Stimulated activated CD4-positive, alpha-beta T cell treated with anti-CD3 and anti-CD28 coated beads, Interleukin-1b, Interleukin-23, amount 100 ng/mL, for 24 hours (primary cell): Measurements from ENCODE around the gene HOXD13.

Experiments used
- DNase-seq, 4 experiments: peaks; one replicate each; pipeline ENCODE4 v3.0.0-alpha.2; 2020; ENCODE audit warnings: low read depth in 4 of 4, low spot score in 1 of 4

The HOXD13 gene

GRCh38 chr2:176080540-176081375 is 11.8 kb upstream of the HOXD13 start:
- no peak for DNase-seq

GRCh38 chr2:176081376-176081836 is 11.1 kb upstream of the HOXD13 start:
- no peak for DNase-seq

DNA sequence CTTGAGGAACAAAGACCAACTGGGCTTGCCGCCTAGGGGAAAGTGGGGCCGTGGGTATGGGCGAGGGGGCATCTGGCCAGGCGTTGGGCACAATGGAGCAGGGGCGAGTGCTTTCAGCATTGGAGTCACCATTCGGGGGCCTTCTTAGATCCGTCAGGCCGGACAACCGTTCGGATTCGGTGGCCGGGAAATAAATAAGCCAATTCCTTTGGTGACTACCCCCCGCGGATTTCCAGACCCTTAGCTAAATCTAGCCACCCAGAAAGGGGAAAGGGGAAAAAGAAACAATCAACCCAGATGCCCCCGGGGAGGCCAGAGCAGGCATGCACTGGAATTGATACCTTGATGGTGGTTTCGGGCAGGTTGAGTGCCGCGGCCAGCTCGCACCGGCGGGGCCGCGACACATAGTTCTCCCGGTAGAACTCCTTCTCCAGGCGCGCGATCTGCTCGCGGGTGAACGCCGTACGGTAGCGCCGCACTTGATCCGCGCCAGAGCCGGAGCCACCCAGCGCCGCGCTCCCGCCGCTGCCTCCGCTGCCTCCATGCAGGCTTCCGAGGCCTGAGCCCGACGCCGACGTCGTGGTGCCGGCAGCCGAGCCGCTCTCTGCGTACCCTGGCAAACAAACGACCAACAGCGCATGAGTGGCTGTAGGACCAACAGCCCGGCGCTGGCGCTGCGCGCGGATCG is 10.5 kb upstream of the HOXD13 start:
- no peak for DNase-seq

- no peak for DNase-seq
Measured at GRCh38 chr2:176082525-176082823, 10.0 kb upstream of the HOXD13 start.

DNA sequence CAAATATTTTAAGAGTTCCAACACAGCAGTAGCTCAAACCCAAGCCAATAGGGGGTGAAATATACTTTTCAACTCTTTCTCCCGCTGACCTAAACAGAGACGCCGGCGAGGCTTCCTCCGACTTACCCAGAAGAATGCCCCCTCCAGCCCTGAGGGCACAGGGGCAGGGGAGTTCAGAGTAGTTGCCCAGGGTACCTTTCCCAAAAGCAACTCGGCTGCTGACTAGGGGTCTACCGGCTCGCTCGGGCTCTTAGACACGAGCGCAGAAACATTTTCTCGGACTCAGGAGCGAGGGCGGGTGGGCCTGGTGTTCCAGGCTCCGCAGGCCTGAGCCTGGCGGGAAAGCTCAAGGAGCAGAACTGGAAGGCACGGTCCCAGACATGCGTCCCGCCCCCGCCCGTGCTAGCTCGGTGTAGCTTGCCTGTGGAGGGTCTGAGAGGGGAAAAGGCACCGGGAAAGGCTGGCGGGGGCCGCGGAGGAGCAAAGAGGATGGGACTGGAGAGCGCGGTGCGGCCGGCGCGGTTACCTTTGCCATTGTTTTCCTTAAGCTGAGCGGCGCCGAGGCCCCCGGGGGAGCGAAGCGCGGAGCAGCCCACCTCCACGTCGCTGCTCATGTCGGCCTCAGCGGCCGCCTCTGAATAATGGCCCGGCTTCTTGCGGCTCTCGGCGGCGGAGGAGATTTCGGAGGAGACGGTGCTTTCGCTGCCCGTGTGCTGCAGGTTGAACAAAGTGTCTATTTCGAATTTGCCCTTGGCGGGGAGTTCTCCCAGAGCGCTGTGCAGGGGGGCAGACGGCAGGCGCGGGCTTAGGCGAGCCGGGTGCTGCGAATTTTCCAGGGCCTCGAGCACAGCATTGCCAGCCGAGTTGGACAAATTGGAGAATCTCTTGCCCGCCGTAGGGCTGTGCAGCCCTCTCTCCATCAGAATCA is 9.4 kb upstream of the HOXD13 start:
- DNase-seq, result no peak

DNA sequence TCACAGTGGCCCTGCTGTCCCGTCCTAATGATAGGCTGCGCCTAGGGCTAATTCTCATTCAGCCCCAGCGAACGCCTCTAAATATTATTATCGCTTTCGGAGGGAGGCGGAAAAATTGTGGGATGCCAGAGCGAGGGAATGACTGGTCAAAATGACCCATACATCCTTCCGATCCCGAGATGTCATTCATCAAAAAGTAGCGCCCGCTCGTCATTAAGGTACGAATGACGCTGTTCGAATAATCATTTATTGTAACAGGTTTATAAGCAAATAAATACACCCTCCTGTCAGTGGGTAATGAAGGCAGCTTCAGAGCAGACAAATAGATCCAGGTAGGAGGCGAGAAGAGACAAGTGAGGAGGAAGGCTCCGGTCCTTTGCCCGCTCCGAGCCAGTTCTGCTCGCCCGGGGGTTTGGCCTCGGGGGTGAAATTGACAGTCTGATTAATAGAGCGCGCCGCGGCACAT is 8.7 kb upstream of the HOXD13 start, which contains the start of gene EVX2:
EVX2 (minus strand) TSS at position 167 of the 466 bp plus-strand sequence. CDS start 186 bp downstream, outside the sequence.
- no peak for DNase-seq

GRCh38 chr2:176084611-176085119 is 7.9 kb upstream of the HOXD13 start:
- DNase-seq, result no peak

DNA sequence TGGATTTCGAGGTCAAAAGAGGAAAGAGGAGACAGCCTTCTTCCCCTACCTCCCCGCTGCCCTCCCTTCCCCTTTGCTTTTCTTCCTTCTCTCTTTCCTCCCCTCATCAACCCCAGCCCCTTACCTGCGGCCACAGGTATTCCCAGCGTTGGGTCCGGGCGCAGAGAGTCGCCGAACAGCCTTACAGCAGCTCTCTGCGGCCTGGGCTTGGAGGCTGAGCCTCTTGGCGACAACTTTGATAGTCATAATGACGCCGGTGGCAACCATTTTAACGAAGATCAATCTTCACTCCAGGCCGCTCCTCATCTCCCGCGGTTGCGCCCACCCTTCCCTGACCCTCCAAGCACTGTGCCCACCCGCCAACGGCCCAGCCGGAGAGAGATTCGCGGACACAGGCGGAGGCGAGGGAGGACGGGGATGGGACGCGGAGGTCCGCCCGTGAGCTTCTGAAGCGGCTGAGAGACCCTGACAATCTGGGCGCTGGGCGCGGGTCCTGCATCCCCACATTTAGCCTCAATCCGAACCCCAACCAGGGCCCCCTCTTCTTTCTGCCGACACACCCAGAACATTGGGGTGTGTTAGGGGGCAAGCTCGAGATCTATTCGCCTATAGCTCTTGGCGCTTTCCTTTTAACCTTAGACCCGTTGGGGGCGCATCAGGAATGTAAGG is 7.3 kb upstream of the HOXD13 start:
- DNase-seq, result no peak

DNA sequence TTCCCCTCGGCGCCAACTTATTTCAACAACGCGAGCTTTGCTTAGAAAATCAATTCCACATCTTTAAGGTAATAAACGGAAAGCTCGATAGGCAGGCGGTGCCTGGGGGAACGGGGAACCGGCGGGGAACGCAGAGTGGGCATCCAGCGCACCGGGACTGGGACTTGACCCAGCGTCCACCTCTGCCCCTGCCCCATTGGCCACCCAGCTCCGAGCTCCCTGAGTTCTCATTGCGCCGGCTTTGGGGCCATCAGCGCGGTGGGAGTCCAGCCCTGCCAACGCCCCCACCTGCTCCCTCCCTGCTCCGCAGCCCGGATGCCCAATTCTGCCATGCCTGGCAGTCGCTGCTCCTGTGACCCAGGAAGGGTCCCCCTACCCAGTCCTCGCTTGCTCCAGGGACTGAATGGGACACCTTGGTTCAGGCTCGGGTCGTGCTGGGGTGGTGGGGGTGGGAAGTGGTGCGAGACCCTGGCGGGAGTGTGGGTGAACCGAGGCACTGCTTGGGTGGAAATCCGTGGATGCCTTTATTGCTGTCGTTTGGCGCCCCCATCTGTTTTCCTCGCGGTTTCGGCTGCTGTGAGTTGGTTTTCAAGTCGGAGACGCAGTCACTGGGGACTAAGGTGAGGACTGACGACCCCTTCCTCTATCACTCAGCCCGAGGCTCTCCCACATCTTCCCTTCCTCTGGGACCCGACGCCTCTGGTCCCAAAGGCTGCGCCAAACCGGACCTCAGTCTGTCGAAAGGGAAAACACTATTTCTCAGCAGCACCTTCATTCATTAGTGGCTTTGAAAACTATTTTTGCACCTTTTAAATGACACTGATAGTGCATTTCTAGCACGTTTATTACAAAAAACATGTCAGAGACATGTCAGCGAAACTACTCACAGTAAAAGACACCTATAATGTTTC is 6.4 kb upstream of the HOXD13 start:
- no peak for DNase-seq

- DNase-seq, result no peak
Measured at GRCh38 chr2:176087330-176088047, 5.0 kb upstream of the HOXD13 start.

GRCh38 chr2:176088048-176088936 is 4.2 kb upstream of the HOXD13 start:
- no peak for DNase-seq

DNA sequence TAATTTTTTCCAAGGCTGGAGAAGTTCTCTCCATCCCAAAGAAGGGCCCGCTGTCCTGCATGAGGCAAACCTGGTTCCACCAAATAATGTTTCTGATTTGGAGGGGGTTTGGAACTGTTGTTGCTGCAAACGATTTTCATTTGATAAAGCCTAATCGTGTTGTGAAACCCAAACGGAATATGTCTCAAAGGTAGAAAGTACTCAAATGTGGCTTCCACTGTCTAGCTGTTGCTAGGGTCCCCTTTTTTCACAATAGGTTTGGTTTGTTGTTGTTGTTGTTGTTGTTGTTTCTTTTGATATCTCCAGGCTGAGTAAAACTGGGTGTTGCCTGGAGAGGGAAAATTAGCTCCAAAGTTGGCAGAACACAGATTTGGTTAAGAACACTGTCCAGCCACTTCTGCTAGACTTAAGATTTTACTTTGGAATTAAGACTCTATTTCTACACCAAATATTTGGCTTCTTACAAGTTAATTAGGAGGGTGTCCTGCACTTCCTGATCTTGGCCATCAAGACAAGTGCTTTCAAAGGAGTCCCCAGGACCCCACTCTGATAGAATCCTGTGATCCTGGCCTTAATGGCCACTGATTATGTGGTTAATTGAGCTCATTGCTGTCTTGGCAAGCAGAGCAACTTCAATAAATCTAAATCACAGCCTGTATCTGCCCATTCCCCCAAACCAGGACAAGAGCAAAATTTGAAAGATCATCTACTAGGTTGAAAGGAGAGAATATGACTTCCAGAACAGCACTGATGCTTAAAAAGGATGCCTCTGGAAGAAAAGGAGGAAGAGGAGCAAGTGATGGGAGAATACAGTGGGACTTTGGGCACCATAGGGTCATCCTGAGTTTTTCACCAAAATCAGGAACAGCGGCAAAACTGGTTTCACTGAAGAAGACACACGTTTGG is 3.3 kb upstream of the HOXD13 start:
- no peak for DNase-seq

GRCh38 chr2:176089843-176090395 is 2.6 kb upstream of the HOXD13 start:
- DNase-seq, result no peak

- no peak for DNase-seq
Measured at GRCh38 chr2:176090862-176091261, 1.7 kb upstream of the HOXD13 start.

DNA sequence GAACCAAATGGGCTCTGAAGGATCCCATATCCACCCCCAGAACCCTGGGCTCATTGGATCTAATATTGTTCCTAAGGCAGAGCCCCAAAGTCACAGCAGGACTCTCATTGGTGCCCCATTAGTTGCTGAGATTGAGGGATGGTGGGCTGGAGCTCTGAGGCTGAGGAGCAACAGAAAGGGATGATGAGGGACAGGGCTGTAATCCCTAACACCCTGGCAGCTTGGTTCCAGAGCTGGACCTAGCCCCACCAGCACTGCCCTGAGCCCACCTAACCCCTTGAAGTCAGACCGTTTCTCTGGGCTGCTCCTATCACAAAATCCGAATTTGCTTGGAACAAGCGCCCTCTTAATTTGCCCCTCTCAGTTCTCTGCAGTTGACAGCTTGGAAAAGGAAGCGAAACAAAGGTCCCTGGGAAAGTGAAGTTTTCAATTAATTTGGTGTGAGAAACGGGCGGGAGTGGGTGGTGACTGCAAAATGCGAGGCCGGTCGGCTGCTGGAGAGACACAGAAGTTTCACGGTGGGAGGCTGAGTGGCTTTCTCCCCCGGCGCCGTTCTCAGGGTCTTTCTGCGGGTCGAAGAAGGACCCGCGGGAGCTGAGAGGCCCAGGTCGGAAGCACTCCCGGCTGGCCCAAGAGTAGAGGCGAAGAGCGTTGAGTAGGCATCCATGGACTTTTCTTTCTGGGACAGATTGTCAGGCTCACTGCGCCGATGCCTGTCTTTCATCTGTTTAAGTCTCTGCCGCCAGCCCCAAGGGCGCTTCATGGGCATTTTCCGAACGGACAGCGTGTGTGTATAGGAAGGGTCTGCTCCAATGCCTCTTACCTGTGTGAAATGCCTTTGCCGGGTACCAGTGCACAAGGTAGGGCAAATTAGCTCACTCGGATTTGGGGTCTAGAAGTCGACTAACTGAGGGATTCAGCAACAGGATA is 927 bp upstream of the HOXD13 start:
- no peak for DNase-seq
